IMR-90 (cell line): Measurements from ENCODE around the gene PLPP6. TPM values are rescaled to one million over a fixed set of nuclear protein-coding genes. Genes with fewer than 3 reads are reported as not detected.

ENCODE experiments used
- ATAC-seq: fragments of 200-7000 bp; cut with Tn5 transposase; 2 replicates; pipeline ENCODE4 v1.9.1; 2020; ENCODE audit warnings: low read depth, mild to moderate bottlenecking, moderate library complexity
- BruUV-seq: library from RNA; stranded (reverse); fragments of 400-500 nt; replicated peaks from 2 replicates; lab custom pipeline; 2021; lab: Mats Ljungman, UMichigan
- CTCF ChIA-PET: fragments of 300-600 bp; formaldehyde crosslinking; extraction: SDS; loops from one replicate; lab custom pipeline; 2021; ENCODE audit warnings: antibody characterized with exemption; lab: Yijun Ruan, JAX
- POLR2A ChIA-PET: fragments of 300-600 bp; sonication (Branson Sonifier 250); formaldehyde crosslinking; loops from one replicate; lab custom pipeline; 2022; ENCODE audit warnings: antibody characterized with exemption; ENCODE audit not compliant: unreplicated experiment; lab: Charles Lee
- DNase-seq: peaks from one replicate; pipeline ENCODE4 v3.0.0; 2013
- H2AFZ ChIP-seq: replicated peaks from 2 replicates; pipeline ENCODE3; 2013; ENCODE audit warnings: low read length, mild to moderate bottlenecking; ENCODE audit not compliant: poor library complexity
- H2AK5ac ChIP-seq: 2 replicates; pipeline ENCODE4 v1.6.1; 2013; ENCODE audit warnings: low read depth, low read length, inconsistent platforms
- H2AK9ac ChIP-seq: replicated peaks from 2 replicates; pipeline ENCODE3; 2013; ENCODE audit warnings: mild to moderate bottlenecking, low read depth, low read length, moderate library complexity; ENCODE audit not compliant: poor library complexity
- H2BK120ac ChIP-seq: 2 replicates; pipeline ENCODE4 v1.6.1; 2013; ENCODE audit warnings: low read depth, low read length, inconsistent platforms
- H2BK15ac ChIP-seq: 3 replicates; pipeline ENCODE4 v1.6.1; 2013; ENCODE audit warnings: low read depth, low read length, inconsistent platforms
- H2BK20ac ChIP-seq: 2 replicates; pipeline ENCODE4 v1.6.1; 2013; ENCODE audit warnings: low read depth, mild to moderate bottlenecking, inconsistent platforms, low read length, moderate library complexity
- H2BK5ac ChIP-seq: 2 replicates; pipeline ENCODE4 v1.6.1; 2013; ENCODE audit warnings: mild to moderate bottlenecking, low read depth, low read length, inconsistent platforms; ENCODE audit not compliant: poor library complexity, severe bottlenecking
- H3K14ac ChIP-seq: replicated peaks from 2 replicates; pipeline ENCODE4 v1.6.1; 2013; ENCODE audit warnings: low read depth, low read length, inconsistent platforms
- H3K18ac ChIP-seq: 2 replicates; pipeline ENCODE4 v1.6.1; 2013; ENCODE audit warnings: low read depth, low read length, control low read depth
- H3K23ac ChIP-seq: 2 replicates; pipeline ENCODE4 v1.6.1; 2013; ENCODE audit warnings: low read depth, low read length, inconsistent platforms
- H3K27ac ChIP-seq: 2 replicates; pipeline ENCODE4 v1.5.1; 2013; ENCODE audit warnings: mild to moderate bottlenecking, control low read depth, low read length; ENCODE audit not compliant: insufficient read depth
- H3K27me3 ChIP-seq: 2 replicates; pipeline ENCODE4 v1.6.1; 2013; ENCODE audit warnings: low read length; ENCODE audit not compliant: control insufficient read depth, insufficient read depth
- H3K36me3 ChIP-seq: 2 replicates; pipeline ENCODE4 v1.6.1; 2013; ENCODE audit warnings: low read length, mixed read lengths; ENCODE audit not compliant: control insufficient read depth, insufficient read depth
- H3K4ac ChIP-seq: 2 replicates; pipeline ENCODE4 v1.6.1; 2013; ENCODE audit warnings: low read depth, low read length, inconsistent platforms
- H3K4me1 ChIP-seq: 2 replicates; pipeline ENCODE4 v1.6.1; 2013; ENCODE audit warnings: low read length, mixed read lengths; ENCODE audit not compliant: control insufficient read depth, insufficient read depth
- H3K4me2 ChIP-seq: 2 replicates; pipeline ENCODE4 v1.6.1; 2013; ENCODE audit warnings: low read depth, mild to moderate bottlenecking, control low read depth, low read length, moderate library complexity
- H3K4me3 ChIP-seq: 2 replicates; pipeline ENCODE4 v1.5.1; 2013; ENCODE audit warnings: low read depth, mild to moderate bottlenecking, control low read depth, low read length, moderate library complexity; ENCODE audit not compliant: insufficient read depth
- H3K56ac ChIP-seq: 2 replicates; pipeline ENCODE4 v1.6.1; 2013; ENCODE audit warnings: low read length, inconsistent platforms; ENCODE audit not compliant: insufficient read depth; ENCODE audit errors: extremely low read depth
- H3K79me1 ChIP-seq, 2 experiments: 2 replicates each; pipeline ENCODE4 v1.6.1; 2013; ENCODE audit warnings: low read length in 2 of 2, inconsistent platforms in 1 of 2, low read depth in 1 of 2
- H3K9ac ChIP-seq: 2 replicates; pipeline ENCODE4 v1.6.1; 2013; ENCODE audit warnings: low read depth, low read length, control low read depth
- H3K9me1 ChIP-seq: 2 replicates; pipeline ENCODE4 v1.6.1; 2013; ENCODE audit warnings: low read length, inconsistent platforms; ENCODE audit not compliant: insufficient read depth
- H3K9me3 ChIP-seq: 2 replicates; pipeline ENCODE4 v1.6.1; 2013; ENCODE audit warnings: low read length; ENCODE audit not compliant: control insufficient read depth, insufficient read depth
- H4K20me1 ChIP-seq: 2 replicates; pipeline ENCODE4 v1.6.1; 2013; ENCODE audit warnings: low read length, inconsistent platforms; ENCODE audit not compliant: insufficient read depth
- H4K5ac ChIP-seq: 2 replicates; pipeline ENCODE4 v1.6.1; 2013; ENCODE audit warnings: mild to moderate bottlenecking, low read depth, low read length, control low read depth
- H4K8ac ChIP-seq, 2 experiments: 2 replicates each; pipeline ENCODE4 v1.6.1; 2013; ENCODE audit warnings: low read depth in 2 of 2, low read length in 2 of 2, control low read depth in 1 of 2, inconsistent platforms in 1 of 2
- H4K91ac ChIP-seq: 2 replicates; pipeline ENCODE4 v1.6.1; 2013; ENCODE audit warnings: low read depth, low read length, inconsistent platforms; ENCODE audit not compliant: insufficient read depth
- BHLHE40 ChIP-seq: fragments of 150-350 bp; IDR thresholded peaks from 2 replicates; pipeline ENCODE4 v1.6.1; 2016; ENCODE audit warnings: mild to moderate bottlenecking, low read depth, low read length
- CEBPB ChIP-seq: IDR thresholded peaks from 2 replicates; pipeline ENCODE4 v1.6.1; 2012; ENCODE audit warnings: low read depth, low read length, improper control_type of control experiment
- CHD1 ChIP-seq: IDR thresholded peaks from 2 replicates; pipeline ENCODE4 v1.6.1; 2012; ENCODE audit warnings: low read depth, low read length, improper control_type of control experiment
- CTCF ChIP-seq: conservative IDR thresholded peaks from 2 replicates; pipeline ENCODE4 v1.5.1; 2012; ENCODE audit warnings: mild to moderate bottlenecking, low read depth, low read length, improper control_type of control experiment
- ELK1 ChIP-seq: fragments of 150-350 bp; IDR thresholded peaks from 2 replicates; pipeline ENCODE4 v1.6.1; 2016; ENCODE audit warnings: low read depth, mild to moderate bottlenecking, low read length, moderate library complexity, borderline replicate concordance
- FOS ChIP-seq: fragments of 150-350 bp; IDR thresholded peaks from 2 replicates; pipeline ENCODE4 v1.6.1; 2016; ENCODE audit warnings: low read depth, low read length
- MAFK ChIP-seq: IDR thresholded peaks from 2 replicates; pipeline ENCODE4 v1.6.1; 2012; ENCODE audit warnings: low read depth, low read length, improper control_type of control experiment
- MAZ ChIP-seq: IDR thresholded peaks from 2 replicates; pipeline ENCODE4 v1.6.1; 2012; ENCODE audit warnings: low read depth, mild to moderate bottlenecking, low read length, improper control_type of control experiment, moderate library complexity, borderline replicate concordance
- MXI1 ChIP-seq: IDR thresholded peaks from 2 replicates; pipeline ENCODE4 v1.6.1; 2012; ENCODE audit warnings: low read depth, mild to moderate bottlenecking, low read length, moderate library complexity, borderline replicate concordance
- NFE2L2 ChIP-seq: fragments of 150-350 bp; IDR thresholded peaks from 2 replicates; pipeline ENCODE4 v1.6.1; 2016; ENCODE audit warnings: low read depth, mild to moderate bottlenecking, low read length
- POLR2A ChIP-seq: IDR thresholded peaks from 2 replicates; pipeline ENCODE4 v1.6.1; 2012; ENCODE audit warnings: mild to moderate bottlenecking, low read depth, low read length
- RAD21 ChIP-seq: IDR thresholded peaks from 2 replicates; pipeline ENCODE4 v1.6.1; 2012; ENCODE audit warnings: low read length, improper control_type of control experiment
- RCOR1 ChIP-seq: IDR thresholded peaks from 2 replicates; pipeline ENCODE4 v1.6.1; 2012; ENCODE audit warnings: mild to moderate bottlenecking, low read length, improper control_type of control experiment; ENCODE audit not compliant: insufficient replicate concordance
- RFX5 ChIP-seq: IDR thresholded peaks from 2 replicates; pipeline ENCODE4 v1.8.0; 2012; ENCODE audit warnings: low read depth, mild to moderate bottlenecking, low read length, moderate library complexity
- SMC3 ChIP-seq: fragments of 150-350 bp; IDR thresholded peaks from 2 replicates; pipeline ENCODE4 v1.6.1; 2016; ENCODE audit warnings: low read depth, mild to moderate bottlenecking, antibody characterized with exemption, low read length, moderate library complexity
- USF2 ChIP-seq: fragments of 150-350 bp; IDR thresholded peaks from 2 replicates; pipeline ENCODE4 v1.6.1; 2017; ENCODE audit warnings: mild to moderate bottlenecking, antibody characterized with exemption, low read length, low read depth
- WGBS, 2 experiments: methylation state at CpG; one replicate each; pipeline versions ENCODE4 v1.1.5 to v1.1.7; 2013; ENCODE audit warnings: missing lambda C conversion rate in 2 of 2; ENCODE audit not compliant: insufficient read length in 1 of 2; ENCODE audit errors: extremely low coverage in 2 of 2; 5-methylcytosine and 5-hydroxymethylcytosine counted together
- dilution Hi-C: fragments of 300-500 bp; cut with HindIII; formaldehyde crosslinking; loops from one replicate; pipeline ENCODE4 v1.14.3; 2018; ENCODE audit warnings: low sequenced_read_pairs; ENCODE audit not compliant: unreplicated experiment
- in situ Hi-C: fragments of 300-500 bp; cut with MboI; formaldehyde crosslinking; loops from 3 replicates; pipeline ENCODE4 v1.14.3; 2019; ENCODE audit warnings: low sequenced_read_pairs, inconsistent platforms, mixed read lengths
- intact Hi-C: fragments of 100-400 bp; cut with micrococcal nuclease; formaldehyde crosslinking; loops from 2 replicates; pipeline ENCODE4 v1.10.0; 2022
- polyA plus RNA-seq, 3 experiments: library from polyadenylated mRNA; depleted of rRNA; stranded (reverse); fragments of >200 nt; gene quantifications; 2 replicates each; pipeline ENCODE4 v1.2.3, GENCODE V29; 2012; ENCODE audit warnings: low replicate concordance in 1 of 3
- total RNA-seq: library from RNA; depleted of rRNA; stranded (reverse); fragments of >200 nt; gene quantifications from 2 replicates; pipeline ENCODE4 v1.2.3, GENCODE V29; 2012

PLPP6 gene
- total and polyA plus RNA-seq, 2 of the 4 experiments (the other 2 are of a cell fraction), result 3.4 to 5.9 TPM

- H3K79me1 ChIP-seq, result peaks cover 9 to 14% of the 10 kb centered on the region in 2 experiments; a peak in 3 of 4 replicates
- peak overlapping the region; percentile 85 for H3K4ac ChIP-seq
- peak overlapping the region; percentile 80; the same call in 1 of the 2 replicates for H3K18ac ChIP-seq
- no peak overlapping the region for H2AK9ac ChIP-seq
- peak overlapping the region; percentile 73 for H3K9ac ChIP-seq
- peak overlapping the region; percentile 86 for H4K5ac ChIP-seq
- H3K9me3 ChIP-seq, result no peaks in the 10 kb centered on the region
- in situ Hi-C loops, result no loop called here
- no peak overlapping the region for H2AK5ac ChIP-seq
- H4K8ac ChIP-seq, result peak overlapping the region in 1 of 2 experiments; percentile 78; a peak in 3 of 4 replicates
- TF ChIP-seq CTCF (no peak), MAFK (no peak), RFX5 (no peak), CEBPB (no peak), RAD21 (no peak), POLR2A (no peak), USF2 (no peak), FOS (no peak), SMC3 (no peak), ELK1 (no peak), MAZ (no peak), RCOR1 (no peak), BHLHE40 (no peak), NFE2L2 (no peak), CHD1 (no peak), MXI1 (no peak)
- peak overlapping the region; percentile 91 for H3K4me3 ChIP-seq
- peaks cover 9% of the 10 kb centered on the region for H3K4me1 ChIP-seq
- H4K20me1 ChIP-seq, result no peaks in the 10 kb centered on the region
- H3K27ac ChIP-seq, result no peak overlapping the region
- peak overlapping the region; percentile 39; the same call in 1 of the 2 replicates for H4K91ac ChIP-seq
- no peaks in the 10 kb centered on the region for H3K36me3 ChIP-seq
- H3K4me2 ChIP-seq, result peak overlapping the region; percentile 93
- ATAC-seq, result no peak
- no peak overlapping the region for H3K56ac ChIP-seq
- DNase-seq, result peak; percentile 5
- CTCF ChIA-PET, result interaction anchor here (0.5 to 1.2 kb wide), 3 partner anchors 14 to 1266 kb away, joined by 3 to 5 read pairs (median 3); no protein-coding TSS in a partner anchor
- no peaks in the 10 kb centered on the region for H3K27me3 ChIP-seq
- dilution Hi-C loops, result no loop called here
- POLR2A ChIA-PET, result no interaction called here
- H3K9me1 ChIP-seq, result peaks cover 8% of the 10 kb centered on the region
- H2BK15ac ChIP-seq, result peak overlapping the region; percentile 43; the same call in 1 of the 3 replicates
- H2AFZ ChIP-seq, result peak overlapping the region; percentile 96
- H3K23ac ChIP-seq, result peak overlapping the region; percentile 41; the same call in 1 of the 2 replicates
- no TSS peak for BruUV-seq
- peak overlapping the region; percentile 77; the same call in 1 of the 2 replicates for H3K14ac ChIP-seq
- WGBS, 2 experiments, result no CpG with 5 or more reads among the region's 5 CpGs
- H2BK120ac ChIP-seq, result peak overlapping the region; percentile 59
- no peak overlapping the region for H2BK5ac ChIP-seq
- peak overlapping the region; percentile 50; the same call in 1 of the 2 replicates for H2BK20ac ChIP-seq
- intact Hi-C loops, result loop anchor here (10.0 kb wide), 1 partner anchor 347 kb away; no protein-coding TSS in a partner anchor
These were observed 483 bp upstream of the PLPP6 start for GRCh38 chr9:4661611-4662010.
